DMS53 treated with DMSO at 0.1 percent for 48 hours (cell line): Measurements from ENCODE around the gene BOD1.
"Not testable (repeated sequence)": the region's sequence is repeated elsewhere in the genome, so short reads cannot be mapped to it uniquely, and the experiment has no call there.

ENCODE experiments used
- DNase-seq: peaks from one replicate; lab custom pipeline; 2025; ENCODE audit not compliant: unreplicated experiment; lab: John Stamatoyannopoulos, UW

Gene BOD1

GRCh38 chr5:173620784-173621183 lies 4.3 kb upstream of the BOD1 start:
- DNase-seq: no peak

DNA sequence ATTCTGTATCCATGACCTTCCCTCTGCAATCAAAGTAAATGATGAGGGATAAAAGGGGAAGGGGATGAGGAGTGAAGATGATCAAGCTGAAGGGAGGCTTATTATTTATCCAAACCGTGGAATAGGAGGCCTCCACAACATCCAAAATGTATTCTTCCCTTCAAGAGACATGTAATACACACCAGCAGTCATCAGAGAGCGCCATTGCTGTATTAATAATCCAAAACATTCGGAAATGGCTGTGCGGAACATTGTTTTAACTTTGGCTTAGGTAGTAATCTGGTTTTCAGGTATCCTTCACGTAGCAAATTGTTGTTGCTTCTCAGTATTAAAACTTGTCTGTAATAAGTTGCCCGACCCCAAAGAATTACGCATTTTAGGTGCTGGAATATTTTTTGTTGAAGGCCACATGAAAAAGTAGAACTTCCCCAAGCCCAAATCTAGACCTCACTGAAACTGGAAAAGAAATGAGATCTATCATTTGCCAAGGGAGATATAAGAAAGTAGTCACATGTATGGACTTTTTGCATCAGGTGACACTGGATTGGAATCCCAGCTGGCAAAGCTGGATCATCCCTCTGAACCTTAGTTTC lies 2.6 kb upstream of the BOD1 start:
- peak; percentile 74 for DNase-seq

DNA sequence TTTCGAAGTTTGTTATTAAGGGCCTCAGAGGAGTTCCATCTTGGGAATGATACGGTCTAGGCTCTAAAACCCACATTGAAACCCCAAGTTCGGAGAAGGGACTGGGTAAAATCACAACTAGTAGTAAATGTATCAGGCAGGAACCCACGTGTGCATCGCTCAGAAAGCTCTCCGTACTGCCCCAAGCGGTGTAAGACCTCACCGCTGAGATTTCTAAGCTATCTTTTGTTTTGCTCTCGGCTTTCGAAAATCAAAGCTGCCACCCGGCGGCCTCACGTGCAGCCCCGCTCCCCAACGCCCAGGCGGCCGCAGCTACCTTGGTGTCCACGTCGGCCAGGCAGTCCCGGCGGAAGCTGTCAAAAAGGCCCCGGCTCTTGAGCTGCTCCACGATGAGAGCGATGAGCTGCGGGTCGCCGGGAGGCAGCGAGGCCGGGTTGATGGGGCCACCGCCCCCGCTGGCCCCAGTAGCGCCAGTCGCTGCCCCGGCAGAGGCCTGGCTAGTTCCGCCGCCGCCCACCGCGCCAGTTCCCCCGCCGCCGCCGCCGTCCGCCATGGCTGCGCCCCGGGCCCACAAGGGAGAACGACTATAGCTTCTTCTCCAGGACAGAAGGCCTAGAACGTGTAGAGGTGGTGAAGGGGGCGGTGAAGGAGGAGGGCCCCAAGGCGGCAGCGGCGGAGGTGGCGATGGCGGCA lies 420 bp downstream of the BOD1 start:
- DNase-seq: peak; percentile 40

GRCh38 chr5:173614591-173614990 lies 1.9 kb downstream of the BOD1 start:
- no peak for DNase-seq

- DNase-seq: no peak
Measured at GRCh38 chr5:173613433-173614159, 2.9 kb downstream of the BOD1 start.

DNA sequence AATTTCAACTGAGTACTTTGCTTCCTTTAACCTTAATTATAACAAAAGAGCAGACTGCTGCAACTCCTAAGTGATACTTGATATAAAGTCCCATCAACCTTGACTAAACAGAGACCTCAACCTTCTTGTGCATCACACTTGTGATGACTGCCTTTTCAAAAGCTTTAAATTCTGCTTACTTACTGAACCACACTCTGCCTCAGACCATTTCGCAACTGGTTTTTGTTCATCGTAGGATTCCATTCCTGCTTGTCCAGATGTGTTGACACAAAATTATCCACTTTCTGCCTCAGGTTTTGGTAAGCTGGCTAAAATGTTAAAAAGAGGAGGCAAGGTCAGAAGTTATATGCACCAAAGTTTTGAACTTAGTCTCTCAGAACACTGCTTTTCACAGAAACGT lies 3.5 kb downstream of the BOD1 start:
- no peak for DNase-seq

DNA sequence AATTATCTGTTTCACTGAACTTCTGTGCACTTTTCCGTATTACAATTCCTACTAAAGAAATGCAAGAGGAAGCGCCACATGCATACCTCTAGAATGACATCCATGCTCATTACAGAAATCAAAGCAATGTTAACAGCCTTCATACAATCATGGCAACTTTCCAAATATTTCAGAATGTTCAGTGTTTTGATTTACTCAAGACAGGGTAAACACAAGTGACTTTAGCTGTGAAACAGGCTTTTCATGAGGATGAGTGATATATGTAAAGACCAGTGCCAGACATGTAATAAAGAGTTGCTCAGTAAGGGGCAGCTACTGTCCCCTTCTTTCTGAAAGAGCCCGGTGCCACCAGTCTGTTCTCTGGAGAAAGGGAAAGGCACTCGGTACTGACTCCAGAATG lies 4.7 kb downstream of the BOD1 start:
- no peak for DNase-seq

GRCh38 chr5:173604141-173604540 lies 12.3 kb downstream of the BOD1 start:
- DNase-seq: no peak

DNA sequence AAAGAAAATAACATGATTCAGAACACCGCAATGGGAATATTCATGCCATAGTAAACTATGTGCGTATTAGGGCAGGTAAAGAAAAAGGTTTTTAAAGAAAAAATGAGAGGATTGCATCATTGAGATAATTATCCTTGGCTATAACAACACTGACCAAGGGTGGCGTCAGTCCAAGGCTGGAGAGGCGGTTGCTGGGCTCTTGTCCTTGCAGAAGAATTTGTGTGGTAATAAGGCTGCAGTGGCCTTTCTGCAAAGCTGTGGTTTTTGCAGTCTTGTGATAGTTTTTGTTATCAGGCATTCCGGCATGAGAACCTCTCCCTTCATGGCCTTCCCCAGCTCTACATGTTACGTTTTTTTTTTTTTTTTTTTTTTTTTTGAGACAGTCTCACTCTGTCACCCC lies 14.0 kb downstream of the BOD1 start:
- no peak for DNase-seq

GRCh38 chr5:173598686-173599085 lies 17.8 kb downstream of the BOD1 start:
- no peak for DNase-seq

DNA sequence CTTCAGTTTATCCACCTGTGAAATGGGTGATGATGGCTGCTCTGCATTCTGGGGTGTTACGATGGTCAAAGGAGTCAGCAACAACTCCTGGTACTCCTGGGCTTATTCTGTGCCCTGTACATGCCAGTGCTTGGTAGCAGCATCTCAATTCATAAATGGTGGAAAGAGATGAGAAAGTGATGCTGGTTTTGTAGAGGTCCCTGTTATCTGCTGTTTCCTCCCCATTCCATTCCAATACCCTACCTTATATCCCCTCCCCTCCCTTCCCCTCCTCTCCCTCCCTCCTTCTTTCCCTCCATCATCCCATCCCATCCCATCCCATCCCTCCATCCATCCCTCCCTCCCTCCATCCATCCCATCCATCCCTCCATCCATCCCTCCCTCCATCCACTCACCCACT lies 19.1 kb downstream of the BOD1 start:
- no peak for DNase-seq

DNA sequence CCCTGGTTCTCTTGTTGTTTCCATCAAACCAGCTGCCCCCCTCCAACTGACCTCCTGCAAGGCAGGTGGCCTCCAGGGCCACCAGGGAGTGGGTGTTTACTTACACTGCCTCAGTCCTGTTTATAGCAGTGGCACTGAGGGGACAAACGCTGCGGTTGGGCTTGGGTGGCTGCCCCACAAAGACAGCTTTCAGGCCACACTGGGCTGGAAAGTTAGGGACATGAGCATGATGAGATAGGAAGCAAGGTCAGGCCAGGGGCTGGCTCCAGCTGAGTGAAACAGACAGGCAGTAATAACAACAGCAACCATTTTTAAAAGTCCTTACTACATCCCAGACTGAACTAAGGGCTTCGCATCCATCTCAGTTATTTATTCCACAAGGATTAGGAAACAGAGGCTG lies 20.6 kb downstream of the BOD1 start:
- DNase-seq: no peak

DNA sequence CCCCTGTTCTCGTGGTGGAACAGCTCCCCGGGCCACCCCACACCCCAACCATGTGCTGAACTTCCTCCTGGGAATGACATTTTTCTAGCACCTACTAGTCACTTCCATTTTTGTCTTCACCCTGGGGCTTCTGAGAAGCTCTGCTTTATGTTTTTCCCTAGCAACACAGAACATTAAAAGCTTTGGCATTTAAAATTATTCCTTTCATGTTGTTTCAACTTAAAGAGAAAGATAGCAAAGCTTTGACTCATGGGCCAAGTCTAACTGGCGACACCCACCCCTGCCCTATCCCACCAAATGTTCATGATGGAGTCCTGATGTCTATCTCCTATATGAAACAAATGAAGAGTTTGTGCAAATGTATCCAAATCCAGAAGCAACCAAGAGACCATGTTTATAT lies 22.4 kb downstream of the BOD1 start:
- no peak for DNase-seq

- DNase-seq: peak; percentile 24
Measured at GRCh38 chr5:173592050-173592669, 24.3 kb downstream of the BOD1 start.

DNA sequence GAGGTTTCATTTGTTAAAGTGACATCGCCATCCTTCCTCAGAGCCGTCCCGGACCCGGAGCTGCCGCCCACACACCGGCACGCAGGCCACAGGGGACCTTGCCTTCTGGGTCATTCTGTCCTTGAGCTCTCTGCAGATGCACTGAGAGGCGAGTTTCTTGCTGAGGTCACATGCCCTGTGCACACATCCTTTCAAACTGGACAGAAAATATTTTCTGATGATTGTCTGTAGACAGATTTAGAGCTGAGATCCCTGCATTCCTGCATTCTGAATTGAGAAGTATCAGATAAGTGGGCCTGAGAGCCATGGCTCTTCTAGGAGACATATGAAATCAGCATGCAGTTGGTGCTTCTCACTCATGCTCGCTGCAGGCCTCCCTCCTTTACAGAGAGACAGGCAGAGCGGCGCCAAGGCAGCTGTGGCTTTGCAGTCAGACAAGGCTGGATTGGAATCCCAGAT lies 25.4 kb downstream of the BOD1 start:
- no peak for DNase-seq

DNA sequence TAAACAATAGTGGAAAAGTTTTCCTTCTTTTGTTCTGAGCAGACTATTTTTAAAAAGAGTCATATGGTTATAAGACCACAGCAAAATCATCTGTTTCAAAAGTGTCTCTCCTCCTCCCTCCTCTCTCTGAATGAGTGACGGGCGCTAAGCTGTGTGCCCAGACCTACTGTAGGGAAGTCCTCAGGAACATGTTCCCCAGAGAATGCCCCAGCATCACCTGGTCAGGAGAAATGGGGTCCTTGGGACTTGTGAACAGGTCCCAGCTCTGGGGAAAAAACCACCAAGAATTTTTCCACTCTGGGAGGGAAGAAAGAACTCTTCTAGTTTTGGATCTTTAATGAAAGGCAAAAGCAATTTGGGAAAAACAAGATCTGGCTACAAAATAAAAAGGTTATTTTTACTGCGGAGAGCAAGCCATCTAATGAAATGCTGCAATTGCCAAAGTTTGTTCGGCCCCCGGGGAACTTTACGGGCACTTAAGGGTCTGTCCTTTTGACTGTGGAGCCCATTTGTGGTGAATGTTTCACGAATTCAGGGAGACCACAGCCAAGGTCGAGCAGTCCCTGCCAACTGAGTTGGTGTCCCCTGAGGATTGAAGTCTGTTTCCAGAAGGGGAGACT lies 25.9 kb downstream of the BOD1 start:
- DNase-seq: no peak

- not testable (repeated sequence) for DNase-seq
Measured at GRCh38 chr5:173586133-173586532, 30.3 kb downstream of the BOD1 start.

DNA sequence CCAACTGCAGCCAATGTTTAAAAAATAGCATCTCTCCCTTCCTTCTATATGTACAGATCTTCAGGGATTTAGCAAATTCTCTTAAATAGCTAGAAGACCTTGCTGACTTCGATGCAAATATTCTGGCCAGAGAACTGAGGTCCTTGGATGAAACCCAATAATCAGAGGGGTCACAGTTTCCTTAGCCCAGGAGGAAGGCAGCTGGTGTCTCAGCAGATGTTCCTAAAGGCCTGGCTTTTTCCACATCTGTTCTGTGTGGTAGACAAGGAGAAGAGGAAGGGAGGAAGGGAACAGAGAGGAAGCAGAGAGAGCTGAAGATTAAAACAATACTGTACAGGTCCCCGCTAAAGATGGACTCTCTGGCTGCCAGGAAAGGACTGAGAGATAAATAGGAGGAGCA lies 33.1 kb downstream of the BOD1 start:
- no peak for DNase-seq

GRCh38 chr5:173582216-173583111 lies 34.0 kb downstream of the BOD1 start:
- no peak for DNase-seq

GRCh38 chr5:173581408-173582215 lies 34.8 kb downstream of the BOD1 start:
- DNase-seq: no peak
